Common myeloid progenitor, CD34-positive (primary cell): ENCODE measurements around the gene CCDC50.

Experiments
- CTCF ChIA-PET: fragments of 350-600 bp; sonication (Branson Sonifier 250); formaldehyde crosslinking; loops from one replicate; lab custom pipeline; 2021; ENCODE audit warnings: antibody characterized with exemption; lab: Charles Lee
- POLR2A ChIA-PET: fragments of 350-600 bp; sonication (Branson Sonifier 250); formaldehyde crosslinking; loops from one replicate; lab custom pipeline; 2021; ENCODE audit warnings: antibody characterized with exemption; lab: Charles Lee
- DNase-seq, 3 donors: peaks; one replicate each; pipeline versions ENCODE4 v3.0.0 to v3.0.0-alpha.2; 2013
- H3K27ac ChIP-seq, 2 experiments: 1 replicate in 1 of 2; 2 replicates in 1 of 2; pipeline ENCODE4 v1.7.0; 2013; ENCODE audit warnings: inconsistent platforms in 2 of 2, low read length in 2 of 2, mild to moderate bottlenecking in 2 of 2, low read depth in 1 of 2, moderate library complexity in 1 of 2; ENCODE audit not compliant: severe bottlenecking in 2 of 2, insufficient read depth in 1 of 2, poor library complexity in 1 of 2
- H3K27me3 ChIP-seq, 5 experiments: replicated peaks in 2 of 5; 1 replicate in 3 of 5; 2 replicates in 2 of 5; pipeline versions ENCODE4 v1.6.1 to v1.7.0; 2013; ENCODE audit warnings: low read length in 4 of 5, mild to moderate bottlenecking in 2 of 5, moderate library complexity in 2 of 5, inconsistent platforms in 1 of 5; ENCODE audit not compliant: insufficient read depth in 5 of 5, control insufficient read depth in 4 of 5
- H3K36me3 ChIP-seq, 4 experiments: 1 replicate in 2 of 4; 2 replicates in 2 of 4; pipeline versions ENCODE4 v1.6.1 to v1.7.0; 2013; ENCODE audit warnings: low read length in 3 of 4, control low read depth in 1 of 4, mild to moderate bottlenecking in 1 of 4; ENCODE audit not compliant: control insufficient read depth in 4 of 4, insufficient read depth in 4 of 4
- H3K4me1 ChIP-seq, 4 experiments: 1 replicate in 3 of 4; 2 replicates in 1 of 4; pipeline versions ENCODE4 v1.6.1 to v1.7.1; 2013; ENCODE audit warnings: low read length in 3 of 4, mild to moderate bottlenecking in 3 of 4, control low read depth in 1 of 4, inconsistent platforms in 1 of 4, moderate library complexity in 1 of 4; ENCODE audit not compliant: control insufficient read depth in 4 of 4, insufficient read depth in 4 of 4; ENCODE audit errors: control extremely low read depth in 1 of 4
- H3K4me3 ChIP-seq, 7 experiments: 1 replicate in 4 of 7; 2 replicates in 3 of 7; pipeline versions ENCODE4 v1.5.1 to v1.7.0; 2013; ENCODE audit warnings: mild to moderate bottlenecking in 7 of 7, low read length in 6 of 7, moderate library complexity in 6 of 7, inconsistent platforms in 2 of 7, low read depth in 2 of 7, control low read depth in 1 of 7; ENCODE audit not compliant: insufficient read depth in 4 of 7, control insufficient read depth in 1 of 7; ENCODE audit errors: extremely low read depth in 1 of 7
- H3K9me3 ChIP-seq, 5 experiments: 1 replicate in 4 of 5; 2 replicates in 1 of 5; pipeline versions ENCODE4 v1.6.1 to v1.7.1; 2013; ENCODE audit warnings: low read length in 4 of 5, mild to moderate bottlenecking in 2 of 5, inconsistent platforms in 1 of 5, low read depth in 1 of 5, moderate library complexity in 1 of 5; ENCODE audit not compliant: control insufficient read depth in 4 of 5, insufficient read depth in 2 of 5; ENCODE audit errors: control extremely low read depth in 1 of 5
- WGBS: methylation state at CpG from one replicate; pipeline ENCODE4 v1.1.5; 2013; ENCODE audit not compliant: insufficient coverage; 5-methylcytosine and 5-hydroxymethylcytosine counted together

CCDC50 gene

DNA sequence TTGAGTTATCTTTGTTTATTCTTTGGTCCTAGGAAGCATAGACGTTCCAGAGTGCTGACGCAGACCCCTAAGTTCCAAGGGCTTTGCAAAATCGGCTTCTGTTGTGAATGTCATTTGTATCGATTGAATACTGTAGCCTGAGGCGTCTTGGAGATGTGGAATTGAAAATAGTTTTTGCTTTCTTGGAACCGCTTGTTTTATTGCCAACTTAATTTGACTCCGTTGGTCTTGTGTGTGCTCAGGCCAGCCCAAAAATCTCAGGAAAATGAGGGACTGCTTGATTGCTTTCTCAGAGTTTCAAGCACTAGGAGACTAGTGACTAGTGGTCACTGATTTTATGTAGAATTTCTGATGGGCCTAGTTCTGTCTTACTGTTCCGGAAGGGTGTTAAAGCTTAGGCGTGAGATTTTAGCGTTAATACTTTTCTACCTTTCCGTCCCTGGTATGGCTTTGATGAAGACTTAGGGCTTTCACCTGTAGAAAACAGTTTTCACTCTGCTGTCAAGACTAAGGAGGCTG, 1.4 kb downstream of the CCDC50 start:
- POLR2A ChIA-PET, result no interaction called here
- WGBS, result 81% methylated on average over 11 of the region's 11 CpGs
- Histone ChIP-seq H3K27ac (peak overlapping the region in 1 of 2 experiments; percentile 65), H3K36me3 (no peaks in the 10 kb centered on the region), H3K4me1 (peaks cover 5 to 33% (median 19%) of the 10 kb centered on the region in 4 experiments), H3K9me3 (no peaks in the 10 kb centered on the region), H3K27me3 (peaks cover 0 to 5% (median 2%) of the 10 kb centered on the region in 5 experiments), H3K4me3 (peak overlapping the region in 6 of 7 experiments; percentile 59 to 84 (median 80))
- CTCF ChIA-PET, result no interaction called here
- DNase-seq, result peak in 1 of 3 donors; percentile 2

GRCh38 chr3:191331388-191331787, 2.2 kb downstream of the CCDC50 start:
- ChIA-PET CTCF (no interaction called here), POLR2A (no interaction called here)
- H3K36me3 ChIP-seq, result no peaks in the 10 kb centered on the region
- H3K27ac ChIP-seq, result no peak overlapping the region
- WGBS, result no CpG with 5 or more reads among the region's 3 CpGs
- H3K27me3 ChIP-seq, result peaks cover 0 to 5% (median 2%) of the 10 kb centered on the region in 5 experiments
- DNase-seq, result no peak
- no peaks in the 10 kb centered on the region for H3K9me3 ChIP-seq
- peaks cover 5 to 33% (median 19%) of the 10 kb centered on the region in 4 experiments for H3K4me1 ChIP-seq
- H3K4me3 ChIP-seq, result no peak overlapping the region

DNA sequence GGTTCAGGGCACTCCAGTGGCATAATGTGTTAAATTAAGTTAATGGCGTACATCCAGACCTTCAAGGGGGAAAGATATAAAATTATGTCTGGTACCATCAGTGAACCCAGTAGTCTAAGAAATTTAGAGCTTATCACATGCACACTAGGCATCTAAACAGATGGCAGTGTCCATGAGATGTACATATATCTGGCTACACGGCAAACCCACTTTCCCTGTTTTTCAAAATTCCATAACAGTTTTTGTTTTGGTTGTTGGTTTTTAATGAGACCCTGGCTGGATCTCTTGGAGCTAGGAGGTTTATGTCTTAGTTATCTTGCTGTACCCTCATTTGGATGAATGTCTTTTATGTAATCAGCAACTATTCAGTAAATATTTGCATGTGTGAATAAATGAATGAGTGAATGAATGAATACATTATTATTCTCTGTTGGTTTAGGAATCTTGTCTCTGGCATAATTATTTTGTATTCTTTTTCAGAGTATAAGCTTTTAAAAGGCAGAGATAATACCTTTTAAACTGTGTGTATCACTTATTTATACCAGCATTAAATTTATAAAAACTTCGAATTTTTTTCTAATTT, 4.2 kb downstream of the CCDC50 start:
- no peak for DNase-seq
- no peaks in the 10 kb centered on the region for H3K36me3 ChIP-seq
- POLR2A ChIA-PET, result no interaction called here
- no peak overlapping the region for H3K27ac ChIP-seq
- H3K4me1 ChIP-seq, result peaks cover 0 to 22% (median 14%) of the 10 kb centered on the region in 4 experiments
- H3K4me3 ChIP-seq, result no peak overlapping the region
- H3K9me3 ChIP-seq, result no peaks in the 10 kb centered on the region
- CTCF ChIA-PET, result no interaction called here
- H3K27me3 ChIP-seq, result peaks cover 0 to 5% (median 2%) of the 10 kb centered on the region in 5 experiments
- 100% methylated on average over 1 of the region's 3 CpGs for WGBS

- peaks cover 0 to 5% (median 2%) of the 10 kb centered on the region in 5 experiments for H3K27me3 ChIP-seq
- peaks cover 0 to 12% (median 9%) of the 10 kb centered on the region in 4 experiments for H3K4me1 ChIP-seq
- no peaks in the 10 kb centered on the region for H3K36me3 ChIP-seq
- CTCF ChIA-PET, result no interaction called here
- no peak overlapping the region for H3K4me3 ChIP-seq
- DNase-seq, result no peak
- H3K9me3 ChIP-seq, result no peaks in the 10 kb centered on the region
- H3K27ac ChIP-seq, result no peak overlapping the region
- WGBS, result no CpG with 5 or more reads among the region's 4 CpGs
- POLR2A ChIA-PET, result no interaction called here
Measured at GRCh38 chr3:191334346-191334893, 5.2 kb downstream of the CCDC50 start.

GRCh38 chr3:191336833-191337232, 7.6 kb downstream of the CCDC50 start:
- H3K27me3 ChIP-seq, result peaks cover 0 to 1% (median 0%) of the 10 kb centered on the region in 5 experiments
- H3K36me3 ChIP-seq, result no peaks in the 10 kb centered on the region
- H3K9me3 ChIP-seq, result no peaks in the 10 kb centered on the region
- DNase-seq, result no peak
- CTCF ChIA-PET, result interaction anchor here (1.2 kb wide), 1 partner anchor 440 kb away, joined by 3 read pairs; no protein-coding TSS in a partner anchor
- H3K4me1 ChIP-seq, result no peaks in the 10 kb centered on the region
- no CpG with 5 or more reads among the region's 2 CpGs for WGBS
- no peak overlapping the region for H3K27ac ChIP-seq
- POLR2A ChIA-PET, result no interaction called here
- H3K4me3 ChIP-seq, result no peak overlapping the region

DNA sequence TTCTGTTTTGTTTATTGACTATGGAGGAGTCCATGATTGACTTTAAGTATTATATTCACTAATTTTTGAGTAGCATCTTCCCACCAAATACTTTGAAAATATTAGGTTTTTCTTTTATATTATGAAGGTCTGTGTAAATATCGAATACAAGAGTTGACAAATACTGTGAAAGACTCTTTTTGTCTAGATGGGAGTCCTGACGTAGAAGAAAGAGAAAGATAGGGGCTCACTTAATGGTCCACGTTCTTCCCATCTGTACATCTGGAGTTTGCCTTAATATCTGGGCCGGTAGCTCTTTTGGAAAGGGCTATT, 8.9 kb downstream of the CCDC50 start:
- no peak for DNase-seq
- Histone ChIP-seq H3K9me3 (no peaks in the 10 kb centered on the region), H3K27me3 (no peaks in the 10 kb centered on the region), H3K27ac (no peak overlapping the region), H3K36me3 (no peaks in the 10 kb centered on the region), H3K4me1 (no peaks in the 10 kb centered on the region), H3K4me3 (no peak overlapping the region)
- ChIA-PET POLR2A (no interaction called here), CTCF (no interaction called here)
- 100% methylated on average over 3 of the region's 4 CpGs for WGBS

- H3K27ac ChIP-seq, result no peak overlapping the region
- CTCF ChIA-PET, result interaction anchor here (1.3 kb wide), 1 partner anchor 27 kb away, joined by 3 read pairs; no protein-coding TSS in a partner anchor
- no peak overlapping the region for H3K4me3 ChIP-seq
- no peak for DNase-seq
- H3K4me1 ChIP-seq, result no peaks in the 10 kb centered on the region
- no peaks in the 10 kb centered on the region for H3K9me3 ChIP-seq
- no peaks in the 10 kb centered on the region for H3K27me3 ChIP-seq
- H3K36me3 ChIP-seq, result no peaks in the 10 kb centered on the region
- POLR2A ChIA-PET, result no interaction called here
- 100% methylated on average over 1 of the region's 3 CpGs for WGBS
Measured at GRCh38 chr3:191339316-191339917, 10.2 kb downstream of the CCDC50 start.
